Hippocampal formation (tissue), 2 donors: ENCODE data around the gene PHF5A.

ENCODE experiments used
- DNase-seq, 2 donors: peaks; one replicate each; lab custom pipeline; 2025; lab: John Stamatoyannopoulos, UW

Gene PHF5A

GRCh38 chr22:41468381-41469217 lies at the start of gene PHF5A, which contains the start of gene ACO2:
Gene PHF5A, minus strand, starts transcription at chr22:41468692. Its CDS starts 39 bp downstream, at chr22:41468653.
Gene ACO2, plus strand, starts transcription at chr22:41469117. Its CDS starts 30 bp downstream, at chr22:41469147.
- peak; percentile 98 for DNase-seq

- DNase-seq = no peak
Observed at GRCh38 chr22:41518048-41518347, 49.5 kb upstream of the PHF5A start.

GRCh38 chr22:41517172-41518047 lies 48.9 kb upstream of the PHF5A start:
- DNase-seq = peak; percentile 72 to 76

- no peak for DNase-seq
Observed at GRCh38 chr22:41516462-41516861, 48.0 kb upstream of the PHF5A start.

- DNase-seq = peak; percentile 36 to 49
Observed at GRCh38 chr22:41513391-41513790, 44.9 kb upstream of the PHF5A start.

GRCh38 chr22:41512421-41513194 lies 44.1 kb upstream of the PHF5A start:
- DNase-seq = no peak

GRCh38 chr22:41511521-41511968 lies 43.1 kb upstream of the PHF5A start:
- no peak for DNase-seq

GRCh38 chr22:41508770-41509170 lies 40.3 kb upstream of the PHF5A start:
- DNase-seq = peak; percentile 70 to 87

- DNase-seq = no peak
Observed at GRCh38 chr22:41507330-41508063, 39.0 kb upstream of the PHF5A start.

- DNase-seq = no peak
Observed at GRCh38 chr22:41505511-41506220, 37.2 kb upstream of the PHF5A start.

GRCh38 chr22:41504816-41505215 lies 36.3 kb upstream of the PHF5A start:
- DNase-seq = no peak

GRCh38 chr22:41504397-41504796 lies 35.9 kb upstream of the PHF5A start:
- no peak for DNase-seq

- peak in 1 of 2 donors; percentile 26 for DNase-seq
Observed at GRCh38 chr22:41501209-41501608, 32.7 kb upstream of the PHF5A start.

- DNase-seq = no peak
Observed at GRCh38 chr22:41500303-41500702, 31.8 kb upstream of the PHF5A start.

GRCh38 chr22:41499624-41500280 lies 31.3 kb upstream of the PHF5A start:
- DNase-seq = no peak

GRCh38 chr22:41498303-41498835 lies 29.9 kb upstream of the PHF5A start:
- no peak for DNase-seq

GRCh38 chr22:41491374-41492100 lies 23.0 kb upstream of the PHF5A start:
- DNase-seq = no peak

- no peak for DNase-seq
Observed at GRCh38 chr22:41488596-41489385, 20.3 kb upstream of the PHF5A start.
